GM18517 (cell line): ENCODE results near the gene C4B.
"Not testable (repeated sequence)": the region's sequence is repeated elsewhere in the genome, so short reads cannot be mapped to it uniquely, and the experiment has no call there.

Experiments
- ATAC-seq: cut with Tn5 transposase; IDR thresholded peaks from one replicate; pipeline ENCODE4 v1.9.1; 2021; ENCODE audit warnings: mild to moderate bottlenecking, moderate library complexity; ENCODE audit not compliant: unreplicated experiment

C4B gene

DNA sequence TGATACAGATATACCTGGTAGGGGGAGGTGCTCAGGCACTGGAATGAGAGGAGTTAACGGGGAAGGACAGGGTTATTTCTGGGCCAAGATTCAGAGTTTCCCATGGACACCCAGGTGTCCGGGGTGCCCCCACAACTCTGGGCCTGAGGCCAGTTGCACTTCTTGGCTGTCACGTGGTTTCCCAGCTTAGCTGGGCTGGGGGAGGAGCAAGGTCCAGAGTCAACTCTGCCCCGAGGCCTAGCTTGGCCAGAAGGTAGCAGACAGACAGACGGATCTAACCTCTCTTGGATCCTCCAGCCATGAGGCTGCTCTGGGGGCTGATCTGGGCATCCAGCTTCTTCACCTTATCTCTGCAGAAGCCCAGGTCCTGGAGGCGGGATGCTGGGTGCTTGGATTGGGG, at the start of gene C4B:
TSS of gene C4B (plus strand) at position 249 of the 400 bp plus-strand sequence. CDS start at position 300, 51 bp downstream.
- not testable (repeated sequence) for ATAC-seq

DNA sequence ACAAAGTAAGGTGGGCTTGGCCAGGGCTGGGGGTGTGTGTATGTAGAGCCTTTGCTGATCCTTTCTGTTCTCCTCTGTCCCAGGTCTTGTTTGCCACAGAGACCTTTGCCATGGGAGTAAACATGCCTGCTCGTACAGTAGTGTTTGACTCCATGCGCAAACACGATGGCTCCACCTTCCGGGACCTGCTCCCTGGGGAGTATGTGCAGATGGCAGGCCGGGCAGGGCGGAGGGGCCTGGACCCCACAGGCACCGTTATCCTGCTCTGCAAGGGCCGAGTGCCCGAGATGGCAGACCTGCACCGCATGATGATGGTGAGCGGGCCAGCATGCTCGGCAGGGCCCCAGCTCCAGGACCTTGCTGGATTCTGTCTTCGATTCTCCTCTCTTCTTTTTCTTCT, 48.9 kb upstream of the C4B start:
- no peak for ATAC-seq

DNA sequence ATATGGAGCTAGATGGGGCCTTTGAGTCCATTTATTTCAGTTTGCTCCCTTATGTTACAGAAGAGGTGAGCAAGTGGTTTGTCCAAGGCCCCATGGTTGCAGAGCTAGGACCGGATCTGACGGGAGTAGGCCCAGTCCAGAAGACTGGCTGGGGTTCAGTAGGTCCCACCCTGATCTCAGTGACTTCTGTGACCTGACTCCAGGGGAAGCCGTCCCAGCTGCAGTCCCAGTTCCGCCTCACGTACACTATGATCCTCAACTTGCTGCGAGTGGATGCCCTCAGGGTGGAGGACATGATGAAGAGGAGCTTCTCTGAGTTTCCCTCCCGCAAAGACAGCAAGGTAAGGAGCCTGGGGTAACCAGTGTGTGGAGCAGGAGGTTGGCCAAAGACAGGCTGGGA, 48.1 kb upstream of the C4B start:
- no peak for ATAC-seq

DNA sequence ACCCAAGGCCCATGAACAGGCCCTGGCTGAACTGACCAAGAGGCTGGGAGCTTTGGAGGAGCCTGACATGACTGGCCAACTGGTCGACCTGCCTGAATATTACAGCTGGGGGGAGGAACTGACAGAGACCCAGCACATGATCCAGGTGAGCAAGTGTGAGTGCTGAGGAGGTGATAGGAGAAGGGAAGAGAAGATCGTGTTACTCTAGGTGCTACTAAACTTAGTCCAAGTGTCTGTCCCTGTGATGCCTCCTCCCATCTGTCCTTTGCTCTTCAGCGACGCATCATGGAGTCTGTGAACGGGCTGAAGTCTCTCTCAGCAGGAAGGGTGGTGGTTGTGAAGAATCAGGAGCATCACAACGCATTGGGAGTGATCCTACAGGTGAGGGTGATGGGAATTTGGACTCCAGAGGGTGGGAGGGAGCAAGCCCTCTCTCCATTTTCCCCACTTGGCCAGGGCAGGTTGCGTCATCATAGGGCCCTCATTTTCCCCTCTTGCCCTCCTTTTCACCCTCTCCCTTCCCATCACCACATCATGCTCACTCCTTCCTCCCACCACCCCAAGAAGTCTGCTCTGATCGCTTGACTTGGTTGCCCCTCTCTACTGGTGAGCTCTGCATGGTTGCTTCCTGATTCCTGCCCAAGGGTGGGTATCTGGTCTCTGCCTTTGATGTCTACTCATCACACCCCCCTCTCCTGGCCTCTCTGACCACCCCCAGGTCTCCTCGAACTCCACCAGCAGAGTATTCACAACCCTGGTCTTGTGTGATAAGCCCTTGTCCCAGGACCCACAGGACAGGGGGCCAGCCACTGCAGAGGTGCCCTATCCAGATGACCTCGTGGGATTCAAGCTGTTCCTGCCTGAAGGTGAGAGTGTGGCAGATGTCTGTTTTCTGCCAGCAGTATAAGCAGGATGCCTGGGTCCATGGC, 47.3 kb upstream of the C4B start:
- ATAC-seq = no peak

DNA sequence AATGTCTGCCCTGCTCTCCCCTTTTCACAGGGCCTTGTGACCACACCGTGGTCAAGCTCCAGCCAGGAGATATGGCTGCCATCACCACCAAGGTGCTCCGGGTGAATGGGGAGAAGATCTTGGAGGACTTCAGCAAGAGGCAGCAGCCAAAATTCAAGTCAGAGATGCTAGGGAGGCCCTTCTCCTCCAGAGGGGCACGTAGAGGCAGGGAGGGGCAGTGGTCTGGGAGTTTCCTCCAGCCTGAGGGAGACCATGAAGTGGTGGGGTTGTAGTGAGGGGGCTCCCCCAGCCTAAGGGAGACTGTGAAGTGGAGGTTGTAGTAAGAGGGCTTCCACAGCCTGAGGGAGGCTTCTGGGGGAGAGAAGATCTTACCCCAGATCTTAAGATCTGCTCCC, 46.7 kb upstream of the C4B start:
- ATAC-seq = no peak

DNA sequence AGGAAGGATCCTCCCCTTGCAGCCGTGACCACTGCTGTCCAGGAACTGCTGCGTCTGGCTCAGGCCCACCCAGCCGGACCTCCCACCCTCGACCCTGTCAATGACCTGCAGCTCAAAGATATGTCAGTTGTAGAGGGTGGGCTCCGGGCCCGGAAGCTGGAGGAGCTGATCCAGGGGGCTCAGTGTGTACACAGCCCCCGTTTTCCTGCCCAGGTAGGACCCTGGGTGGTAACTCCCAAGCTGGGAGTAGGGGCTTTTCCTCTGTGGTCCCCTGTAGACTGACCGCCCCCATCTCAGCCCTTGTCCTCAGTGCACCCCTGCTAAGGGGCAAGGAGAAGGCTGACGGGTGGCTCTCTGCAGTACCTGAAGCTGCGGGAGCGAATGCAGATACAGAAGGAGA, 46.3 kb upstream of the C4B start:
- no peak for ATAC-seq

DNA sequence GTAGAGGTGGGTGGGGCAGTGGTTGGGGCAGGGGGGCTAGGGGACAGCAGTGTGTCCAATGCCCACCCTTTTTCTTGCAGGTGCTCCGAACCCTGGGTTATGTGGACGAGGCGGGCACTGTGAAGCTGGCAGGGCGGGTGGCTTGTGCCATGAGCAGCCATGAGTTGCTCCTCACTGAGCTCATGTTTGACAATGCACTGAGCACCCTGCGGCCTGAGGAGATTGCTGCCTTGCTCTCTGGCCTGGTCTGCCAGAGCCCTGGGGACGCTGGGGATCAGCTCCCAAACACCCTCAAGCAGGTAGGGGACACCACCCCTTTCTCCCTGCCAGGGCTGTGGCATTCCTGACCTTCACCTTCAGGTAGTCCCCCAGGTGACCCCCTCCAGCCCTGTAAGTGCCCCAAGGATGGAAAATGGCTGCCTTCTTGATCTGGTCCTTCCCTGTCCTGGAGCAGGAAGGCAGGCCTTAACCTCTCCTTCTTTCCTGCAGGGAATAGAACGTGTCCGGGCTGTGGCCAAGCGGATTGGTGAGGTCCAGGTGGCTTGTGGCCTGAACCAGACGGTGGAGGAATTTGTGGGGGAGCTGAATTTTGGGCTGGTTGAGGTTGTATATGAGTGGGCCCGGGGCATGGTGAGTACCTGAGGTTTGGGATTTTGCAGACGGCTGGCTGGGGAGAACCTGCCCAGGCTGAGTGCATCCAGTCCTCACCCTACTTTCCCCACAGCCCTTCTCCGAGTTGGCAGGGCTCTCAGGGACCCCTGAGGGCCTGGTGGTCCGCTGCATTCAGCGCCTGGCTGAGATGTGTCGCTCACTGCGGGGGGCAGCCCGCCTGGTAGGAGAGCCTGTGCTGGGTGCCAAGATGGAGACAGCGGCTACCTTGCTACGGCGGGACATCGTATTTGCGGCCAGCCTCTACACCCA, 45.5 kb upstream of the C4B start:
- no peak for ATAC-seq

DNA sequence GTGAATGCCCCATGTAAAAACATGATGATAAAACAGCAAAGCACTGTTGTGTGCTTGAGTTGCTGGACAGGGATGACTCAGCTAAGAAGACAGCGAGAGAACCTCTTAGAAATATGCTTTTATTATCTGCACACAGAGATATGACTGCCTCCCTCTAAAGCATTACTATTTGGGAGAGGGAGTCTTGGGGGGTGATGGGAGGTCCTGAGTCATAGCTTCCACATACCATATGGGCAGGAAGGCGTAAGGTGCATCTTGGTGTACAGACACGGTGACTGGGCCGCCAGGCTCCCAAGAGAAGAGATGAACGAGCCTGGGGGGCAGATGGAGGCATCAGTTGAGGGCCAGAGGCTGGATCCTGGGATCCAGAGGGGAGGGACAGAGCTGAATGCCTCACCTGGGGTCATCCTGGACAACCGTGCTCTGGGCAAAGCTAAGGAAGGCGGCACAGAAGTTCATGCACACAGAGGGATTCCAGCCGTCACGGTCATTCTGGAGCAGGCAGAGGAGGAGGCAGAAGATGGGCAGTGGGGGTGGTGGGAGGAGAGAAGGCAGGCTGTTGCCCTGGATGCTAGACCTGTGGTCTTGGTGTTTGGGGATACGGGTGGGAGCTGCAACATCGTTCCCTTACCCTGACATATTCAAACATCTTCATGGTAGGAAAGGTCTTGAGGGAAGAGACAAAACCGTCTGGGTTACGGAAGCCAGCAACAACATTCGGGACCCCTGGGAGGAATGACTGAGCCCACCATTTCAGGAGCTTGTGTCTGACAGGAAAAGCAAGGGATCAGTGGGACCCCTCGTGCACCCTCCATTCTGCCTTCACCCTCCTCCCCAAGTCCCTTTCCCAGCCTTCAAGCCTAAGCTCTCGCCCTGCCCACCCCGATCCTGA, 44.6 kb upstream of the C4B start:
- ATAC-seq = no peak

DNA sequence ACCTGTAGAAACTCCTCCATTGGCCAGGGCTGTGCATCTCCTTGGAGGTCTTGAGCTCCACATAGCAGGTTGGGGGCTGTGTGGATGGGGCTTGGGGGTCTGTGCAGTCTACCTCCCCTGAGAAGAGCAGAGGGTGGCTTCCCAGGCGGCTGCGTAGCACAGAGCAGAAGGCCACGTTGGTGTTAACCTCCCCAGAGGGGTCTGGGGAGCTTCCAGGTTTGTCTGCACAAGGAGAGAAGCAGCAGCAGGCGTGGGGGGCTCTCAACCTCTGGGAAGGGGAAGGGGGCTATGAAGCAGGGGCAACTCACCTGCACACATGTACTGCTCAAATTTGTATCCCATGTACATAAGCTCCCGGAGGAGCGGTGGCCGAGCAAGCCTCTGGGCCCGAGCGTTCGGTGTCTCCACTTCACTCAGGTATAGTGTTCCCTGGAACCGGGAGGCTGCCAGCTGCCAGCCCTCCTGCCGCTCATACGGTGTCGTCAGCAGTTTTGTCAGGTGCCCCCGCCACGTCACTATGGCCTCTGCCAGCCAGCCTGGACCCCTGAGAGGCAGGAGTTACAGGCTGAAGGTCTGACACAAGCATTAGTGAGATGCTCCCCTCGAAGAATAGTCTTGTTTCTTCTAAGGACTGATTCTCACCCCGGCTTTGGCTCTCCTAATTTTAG, 43.9 kb upstream of the C4B start:
- no peak for ATAC-seq

DNA sequence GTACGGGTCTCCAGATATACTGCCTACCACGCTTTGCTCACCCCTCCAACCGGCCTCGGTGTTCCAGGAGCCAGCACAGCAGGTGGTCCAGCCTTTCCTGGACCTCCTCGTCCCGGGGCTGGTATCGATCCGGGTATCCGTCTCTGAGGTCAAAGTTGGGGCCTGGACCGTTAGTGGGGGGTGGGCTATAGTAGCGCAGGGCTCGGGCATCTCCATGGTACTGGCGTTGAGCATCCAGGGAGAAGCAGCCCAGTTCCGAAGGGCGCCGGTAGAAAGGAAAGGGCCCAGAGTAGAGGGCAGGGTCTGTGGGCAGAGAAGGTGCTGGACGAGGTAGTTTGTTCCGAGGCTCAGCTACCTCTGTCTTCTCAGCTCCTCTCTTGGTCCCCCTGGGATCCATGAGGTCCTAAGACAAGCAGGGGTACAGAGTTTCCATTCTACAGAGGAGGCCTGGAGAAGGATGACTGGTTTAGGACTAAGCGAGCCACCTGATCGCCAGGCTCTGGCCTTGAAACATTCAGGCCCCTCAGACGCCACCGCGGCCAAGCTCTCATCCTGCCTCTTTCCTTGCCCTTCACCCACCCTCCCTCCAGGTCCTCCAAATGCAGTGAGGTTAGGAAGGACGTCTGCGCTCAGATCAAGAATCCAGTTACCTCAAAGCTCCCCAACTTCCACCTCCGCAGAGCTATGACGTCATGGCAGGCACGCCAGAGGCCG, 43.2 kb upstream of the C4B start:
- no peak for ATAC-seq

DNA sequence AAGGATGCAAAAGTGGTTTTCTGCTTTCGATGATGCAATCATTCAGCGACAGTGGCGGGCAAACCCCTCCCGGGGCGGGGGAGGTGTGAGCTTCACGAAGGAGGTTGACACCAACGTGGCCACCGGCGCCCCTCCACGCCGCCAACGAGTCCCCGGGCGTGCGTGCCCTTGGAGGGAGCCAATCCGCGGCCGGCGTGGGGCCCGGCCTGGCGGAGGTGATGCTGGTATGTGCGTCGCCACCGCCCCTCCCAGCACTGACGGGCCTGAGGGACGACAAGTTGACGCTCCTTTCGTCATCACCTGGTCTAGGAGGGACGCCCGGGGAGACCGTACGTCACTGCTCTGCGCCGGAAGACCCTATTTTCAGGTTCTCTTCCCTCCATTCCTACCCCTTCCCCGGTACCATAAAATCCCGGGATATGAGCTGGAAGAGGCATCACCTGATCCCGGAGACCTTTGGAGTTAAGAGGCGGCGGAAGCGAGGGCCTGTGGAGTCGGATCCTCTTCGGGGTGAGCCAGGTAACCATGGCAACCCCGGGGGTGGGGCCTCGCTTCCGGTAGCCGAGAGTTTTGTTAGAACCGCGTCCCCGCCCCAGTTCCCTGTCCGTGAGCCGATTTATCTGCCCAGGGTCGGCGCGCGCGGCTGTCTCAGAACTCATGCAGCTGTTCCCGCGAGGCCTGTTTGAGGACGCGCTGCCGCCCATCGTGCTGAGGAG, 42.4 kb upstream of the C4B start, which contains the start of gene DXO:
TSS of gene DXO (minus strand) at position 146 of the 716 bp plus-strand sequence. CDS start 463 bp downstream, outside the sequence.
- peak; percentile 80 for ATAC-seq

DNA sequence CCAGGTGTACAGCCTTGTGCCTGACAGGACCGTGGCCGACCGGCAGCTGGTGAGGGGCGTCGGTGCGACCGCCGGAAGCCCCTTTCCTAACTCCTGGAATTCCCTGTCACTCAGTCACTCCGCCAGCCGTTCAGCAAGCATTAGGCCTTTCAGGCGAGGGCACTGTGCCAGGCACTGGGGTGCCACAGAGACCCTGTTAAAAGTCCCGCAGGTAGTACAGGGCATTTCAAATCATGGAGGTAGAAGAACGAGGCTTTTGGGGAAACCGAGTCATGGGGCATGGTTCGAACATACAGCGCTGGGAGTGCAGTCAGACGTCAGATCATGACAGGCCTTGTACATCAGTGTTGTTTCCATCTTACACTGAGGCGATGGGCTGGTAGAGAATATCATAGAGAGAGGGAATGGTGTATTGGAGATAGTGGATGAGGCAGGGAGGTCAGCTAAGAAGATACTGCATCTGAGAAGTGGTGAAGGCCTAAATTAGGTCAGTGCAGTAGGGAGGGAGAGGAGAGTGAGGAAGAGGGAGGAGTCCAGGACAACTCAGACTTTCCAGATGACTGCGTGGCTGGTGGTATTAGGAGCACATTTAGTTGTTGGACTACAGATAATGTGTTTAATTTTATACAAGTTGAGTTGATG, 41.8 kb upstream of the C4B start:
- no peak for ATAC-seq

DNA sequence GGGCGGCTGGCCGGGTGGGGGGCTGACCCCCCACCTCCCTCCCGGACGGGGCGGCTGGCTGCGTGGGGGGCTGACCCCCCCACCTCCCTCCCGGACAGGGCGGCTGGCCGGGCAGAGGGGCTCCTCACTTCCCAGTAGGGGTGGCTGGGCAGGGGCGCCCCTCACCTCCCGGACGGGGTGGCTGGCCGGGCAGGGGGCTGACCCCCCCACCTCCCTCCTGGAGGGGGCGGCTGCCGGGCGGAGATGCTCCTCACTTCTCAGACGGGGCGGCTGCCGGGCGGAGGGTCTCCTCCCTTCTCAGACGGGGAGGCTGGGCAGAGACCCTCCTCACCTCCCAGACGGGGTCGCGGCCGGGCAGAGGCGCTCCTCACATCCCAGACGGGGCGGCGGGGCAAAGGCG, 38.5 kb upstream of the C4B start:
- not testable (repeated sequence) for ATAC-seq

DNA sequence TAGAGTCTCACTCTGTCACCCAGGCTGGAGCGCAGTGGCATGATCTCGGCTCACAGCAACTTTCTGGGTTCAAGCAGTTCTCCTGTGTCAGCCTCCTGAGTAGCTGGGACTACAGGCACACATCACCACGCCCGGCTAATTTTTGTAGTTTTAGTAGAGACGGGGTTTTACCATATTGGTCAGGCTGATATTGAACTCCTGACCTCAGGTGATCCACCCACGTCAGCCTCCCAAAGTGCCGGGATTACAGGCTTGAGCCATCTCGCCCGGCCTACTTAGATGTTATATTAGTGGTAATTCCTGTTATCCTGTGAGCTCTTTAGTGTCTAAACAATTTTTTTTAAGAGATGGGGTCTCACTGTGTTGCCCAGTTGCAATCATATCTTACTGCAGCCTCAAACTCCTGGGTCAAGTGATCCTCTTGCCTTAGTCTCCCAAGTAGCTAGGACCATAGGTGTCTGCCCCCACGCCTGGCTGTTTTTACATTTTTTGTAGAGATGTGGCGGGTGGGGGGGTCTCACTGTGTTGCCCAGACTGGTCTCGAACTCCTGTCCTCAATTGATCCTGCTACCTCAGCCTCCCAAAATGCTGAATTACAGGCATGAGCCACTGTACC, 36.7 kb upstream of the C4B start:
- ATAC-seq = no peak

DNA sequence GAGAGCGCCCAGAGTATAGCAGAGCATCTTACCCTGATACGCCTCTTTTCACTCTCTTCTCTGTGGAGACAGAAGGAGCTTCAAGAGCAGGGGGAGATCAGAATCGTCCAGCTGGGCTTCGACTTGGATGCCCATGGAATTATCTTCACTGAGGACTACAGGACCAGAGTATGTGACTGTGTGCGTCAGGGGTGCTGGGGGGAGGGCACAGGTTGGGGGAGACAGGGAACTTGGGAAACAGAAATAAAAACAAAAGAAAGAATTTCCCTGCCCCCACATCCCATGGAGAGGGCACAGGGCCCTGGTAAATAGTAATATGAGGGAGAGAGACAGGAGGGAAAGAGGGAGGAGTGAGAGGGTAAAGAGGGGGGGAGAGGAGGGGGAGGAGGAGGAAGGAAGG, 35.8 kb upstream of the C4B start:
- ATAC-seq = no peak

DNA sequence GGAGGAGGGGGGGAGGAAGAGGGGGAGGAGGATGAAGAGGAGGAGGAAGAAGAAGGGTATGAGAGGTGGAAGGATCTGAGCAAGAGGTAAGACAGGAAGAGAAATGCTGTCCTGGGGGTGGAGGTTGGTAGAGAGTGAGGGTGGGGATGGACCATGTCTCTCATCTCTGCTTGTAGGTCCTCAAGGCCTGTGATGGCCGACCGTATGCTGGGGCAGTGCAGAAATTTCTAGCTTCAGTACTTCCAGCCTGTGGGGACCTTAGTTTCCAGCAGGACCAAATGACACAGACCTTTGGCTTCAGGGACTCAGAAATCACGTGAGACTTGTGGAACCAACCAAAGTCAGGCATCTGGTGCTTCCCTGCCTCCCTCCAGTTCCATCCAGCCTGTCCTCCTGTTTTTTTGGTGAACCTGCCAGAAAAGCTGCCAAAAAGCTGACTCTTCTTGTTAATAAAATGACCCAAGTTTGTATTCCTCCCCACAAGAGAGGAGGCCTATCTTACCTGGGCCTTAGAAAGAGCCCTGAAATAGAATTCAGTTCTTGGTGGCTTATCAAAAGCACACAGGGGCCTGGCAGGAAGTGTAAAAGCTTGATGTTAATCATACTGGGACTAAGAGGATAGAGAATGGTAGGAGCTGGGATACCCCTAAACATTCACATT, 35.2 kb upstream of the C4B start:
- ATAC-seq = no peak

DNA sequence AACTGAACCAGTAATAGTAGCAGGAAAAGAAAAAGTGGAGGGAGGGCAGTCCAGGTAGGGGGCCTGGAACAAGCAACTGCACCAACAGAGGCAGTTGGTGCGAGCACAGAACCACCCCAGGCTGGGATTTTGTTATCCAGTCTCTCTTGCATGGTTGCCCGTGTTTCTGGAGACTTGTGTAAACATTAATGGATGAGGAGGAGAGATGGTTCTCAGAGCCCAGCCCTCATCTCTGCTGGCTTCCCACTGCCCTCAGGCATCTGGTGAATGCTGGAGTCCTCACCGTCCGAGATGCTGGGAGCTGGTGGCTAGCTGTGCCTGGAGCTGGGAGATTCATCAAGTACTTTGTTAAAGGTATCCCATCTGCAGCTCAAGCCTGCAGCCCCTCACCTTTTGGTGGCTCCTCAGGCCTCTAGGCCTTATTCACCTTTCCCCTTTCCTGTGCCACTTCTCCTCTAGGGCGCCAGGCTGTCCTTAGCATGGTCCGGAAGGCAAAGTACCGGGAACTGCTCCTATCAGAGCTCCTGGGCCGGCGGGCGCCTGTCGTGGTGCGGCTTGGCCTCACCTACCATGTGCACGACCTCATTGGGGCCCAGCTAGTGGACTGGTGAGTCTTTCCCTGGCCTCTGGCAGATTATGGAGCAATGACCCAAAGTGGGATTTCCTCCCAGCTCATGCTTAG, 34.3 kb upstream of the C4B start:
- ATAC-seq = not testable (repeated sequence)
